Measurements from ENCODE around the gene RGS3. TPM values are rescaled to one million over a fixed set of nuclear protein-coding genes. Genes with fewer than 3 reads are reported as not detected.

RGS3 gene
- total RNA-seq, 1 donor from 2014 or later, result 92.5 TPM

- Histone ChIP-seq H2AFZ (ENCODE audit: low read depth, low read length) (no peak overlapping the region), H4K20me1 (ENCODE audit: insufficient read depth, low read length) (no peaks in the 10 kb centered on the region), H3K27me3 (ENCODE audit: insufficient read depth, low read length) (no peaks in the 10 kb centered on the region), H3K4me1 (ENCODE audit: insufficient read depth, low read length) (no peaks in the 10 kb centered on the region), H3K27ac (ENCODE audit: low read depth, low read length) (no peak overlapping the region), H3K36me3 (ENCODE audit: insufficient read depth, low read length) (no peaks in the 10 kb centered on the region), H3K4me2 (ENCODE audit: low read length) (no peak overlapping the region), H3K79me2 (ENCODE audit: insufficient read depth, low read length) (no peaks in the 10 kb centered on the region), H3K9ac (ENCODE audit: low read length) (no peak overlapping the region), H3K4me3 (ENCODE audit: insufficient read depth, low read depth, low read length) (no peak overlapping the region), H3K9me3 (ENCODE audit: insufficient read depth, low read depth, low read length) (no peaks in the 10 kb centered on the region)
- Mint-ChIP-seq H3K4me3 (ENCODE audit: unreplicated experiment) (no peak overlapping the region), H3K9me3 (ENCODE audit: unreplicated experiment) (peaks cover 4% of the 10 kb centered on the region), H3K27me3 (ENCODE audit: low read depth, unreplicated experiment) (peaks cover 32% of the 10 kb centered on the region), H3K27ac (ENCODE audit: unreplicated experiment) (no peak overlapping the region), H3K36me3 (ENCODE audit: low read depth, unreplicated experiment) (peaks cover 10% of the 10 kb centered on the region), H3K4me1 (ENCODE audit: low read depth, unreplicated experiment) (peaks cover 18% of the 10 kb centered on the region)
- no peak for FAIRE-seq
- DNase-seq (ENCODE audit: low read depth), result no peak
- TF ChIP-seq EZH2 (IDR thresholded peaks at IDR 0.05; ENCODE audit: insufficient read depth, low read length) (no peak), CTCF (IDR thresholded peaks at IDR 0.05; ENCODE audit: insufficient read depth, low read depth, low read length) (no peak)
Observed at GRCh38 chr9:113531919-113532808, 68.6 kb downstream of the RGS3 start.

- H3K4me3 Mint-ChIP-seq (ENCODE audit: unreplicated experiment), result no peak overlapping the region
- Histone ChIP-seq H3K27ac (ENCODE audit: low read depth, low read length) (no peak overlapping the region), H3K36me3 (ENCODE audit: insufficient read depth, low read length) (no peaks in the 10 kb centered on the region), H3K27me3 (ENCODE audit: insufficient read depth, low read length) (no peaks in the 10 kb centered on the region), H3K4me1 (ENCODE audit: insufficient read depth, low read length) (no peaks in the 10 kb centered on the region), H4K20me1 (ENCODE audit: insufficient read depth, low read length) (no peaks in the 10 kb centered on the region), H3K9ac (ENCODE audit: low read length) (no peak overlapping the region), H3K9me3 (ENCODE audit: insufficient read depth, low read depth, low read length) (no peaks in the 10 kb centered on the region), H3K4me3 (ENCODE audit: insufficient read depth, low read depth, low read length) (no peak overlapping the region), H3K79me2 (ENCODE audit: insufficient read depth, low read length) (no peaks in the 10 kb centered on the region), H3K4me2 (ENCODE audit: low read length) (no peak overlapping the region), H2AFZ (ENCODE audit: low read depth, low read length) (no peak overlapping the region)
- no peak for FAIRE-seq
- peaks cover 2% of the 10 kb centered on the region for H3K9me3 Mint-ChIP-seq (ENCODE audit: unreplicated experiment)
- peaks cover 30% of the 10 kb centered on the region for H3K27me3 Mint-ChIP-seq (ENCODE audit: low read depth, unreplicated experiment)
- peaks cover 10% of the 10 kb centered on the region for H3K36me3 Mint-ChIP-seq (ENCODE audit: low read depth, unreplicated experiment)
- H3K4me1 Mint-ChIP-seq (ENCODE audit: low read depth, unreplicated experiment), result peaks cover 23% of the 10 kb centered on the region
- no peak overlapping the region for H3K27ac Mint-ChIP-seq (ENCODE audit: unreplicated experiment)
- TF ChIP-seq EZH2 (IDR thresholded peaks at IDR 0.05; ENCODE audit: insufficient read depth, low read length) (no peak), CTCF (IDR thresholded peaks at IDR 0.05; ENCODE audit: insufficient read depth, low read depth, low read length) (no peak)
- no peak for DNase-seq (ENCODE audit: low read depth)
Observed at GRCh38 chr9:113532809-113533190, 69.3 kb downstream of the RGS3 start.

Data from astrocyte (in vitro differentiated cells and primary cell).